Inflammatory macrophage treated with lipopolysaccharide for 4 hours (primary cell): ENCODE measurements around the gene PITPNC1.
A peak's percentile ranks its signal among the peaks of the same experiment; 100 is the strongest.
"Not testable (repeated sequence)": the region's sequence is repeated elsewhere in the genome, so short reads cannot be mapped to it uniquely, and the experiment has no call there.

Experiments used
- DNase-seq: peaks from one replicate; pipeline ENCODE4 v3.0.0-alpha.2; 2020

The PITPNC1 gene

DNA sequence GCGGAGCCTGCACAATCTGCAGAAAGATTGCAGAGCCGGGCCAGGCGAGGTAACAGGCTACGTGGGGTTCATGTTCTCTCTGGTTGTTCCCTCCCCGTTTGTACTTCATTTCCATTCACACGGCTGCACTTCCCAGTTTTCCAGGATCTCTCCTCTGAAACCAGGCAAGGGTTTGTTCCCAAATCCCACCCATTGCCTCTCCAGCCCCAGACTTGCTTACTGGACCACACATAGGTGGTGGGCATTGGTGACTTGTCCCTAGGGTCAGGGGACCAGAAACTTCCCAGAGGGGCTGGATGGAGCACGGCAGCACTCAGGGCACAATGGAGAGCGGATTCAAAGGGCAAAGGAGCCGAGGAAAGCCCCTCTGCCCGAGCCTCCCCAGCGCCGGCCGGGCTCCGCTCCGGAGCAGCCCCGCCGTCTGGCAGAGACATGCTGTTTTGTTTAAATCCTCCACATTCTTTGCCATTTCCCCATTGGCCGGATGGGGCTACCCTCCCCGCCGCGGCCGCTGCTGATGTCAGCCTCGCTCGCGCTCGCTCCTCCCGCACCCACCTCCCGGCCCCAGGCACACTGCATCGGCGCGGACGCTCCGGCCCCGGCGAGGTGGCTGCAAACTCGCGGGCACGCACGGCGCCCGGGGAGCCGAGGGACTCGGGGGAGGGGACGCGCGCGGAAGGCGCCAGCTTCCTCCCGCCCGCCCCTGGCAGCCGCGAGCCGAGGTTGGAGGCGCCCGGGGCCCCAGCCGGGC, at the start of gene PITPNC1:
Gene PITPNC1, plus strand, starts transcription at position 545 of the 751 bp plus-strand sequence.
- DNase-seq, result peak; percentile 89

- DNase-seq, result no peak
These were observed 49.1 kb upstream of the PITPNC1 start for GRCh38 chr17:67328026-67328425.

DNA sequence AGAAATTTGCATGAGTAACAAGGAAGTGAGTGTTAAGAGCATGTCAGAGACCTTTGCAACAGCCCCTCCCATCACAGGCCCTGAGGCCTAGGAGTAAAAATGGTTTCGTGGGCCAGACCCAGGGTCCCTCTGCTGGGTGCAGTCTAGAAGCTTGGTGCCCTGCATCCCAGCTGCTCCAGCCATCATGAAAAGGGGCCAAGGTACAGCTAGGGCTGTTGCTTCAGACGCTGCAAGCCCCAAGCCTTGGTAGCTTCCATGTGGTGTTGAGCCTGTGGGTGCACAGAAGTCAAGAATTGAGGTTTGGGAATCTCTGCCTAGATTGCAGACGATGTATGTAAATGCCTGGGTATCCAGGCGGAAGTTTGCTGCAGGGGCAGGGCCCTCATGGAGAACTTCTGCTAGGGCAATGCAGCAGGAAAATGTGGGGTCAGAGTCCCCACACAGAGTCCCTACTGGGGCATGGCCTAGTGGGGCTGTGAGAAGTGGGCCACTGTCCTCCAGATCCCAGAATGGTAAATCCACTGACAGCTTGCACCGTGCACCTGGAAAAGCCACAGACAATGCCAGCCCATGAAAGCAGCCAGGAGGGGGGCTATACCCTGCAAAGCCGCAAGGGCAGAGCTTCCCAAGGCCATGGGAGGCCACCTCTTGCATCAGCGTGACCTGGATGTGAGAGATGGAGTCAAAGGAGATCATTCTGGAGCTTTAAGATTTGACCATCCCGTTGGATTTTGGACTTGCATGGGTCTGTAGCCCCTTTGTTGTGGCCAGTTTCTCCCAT, 45.5 kb upstream of the PITPNC1 start:
- not testable (repeated sequence) for DNase-seq

GRCh38 chr17:67332162-67332508, 44.9 kb upstream of the PITPNC1 start:
- not testable (repeated sequence) for DNase-seq

DNA sequence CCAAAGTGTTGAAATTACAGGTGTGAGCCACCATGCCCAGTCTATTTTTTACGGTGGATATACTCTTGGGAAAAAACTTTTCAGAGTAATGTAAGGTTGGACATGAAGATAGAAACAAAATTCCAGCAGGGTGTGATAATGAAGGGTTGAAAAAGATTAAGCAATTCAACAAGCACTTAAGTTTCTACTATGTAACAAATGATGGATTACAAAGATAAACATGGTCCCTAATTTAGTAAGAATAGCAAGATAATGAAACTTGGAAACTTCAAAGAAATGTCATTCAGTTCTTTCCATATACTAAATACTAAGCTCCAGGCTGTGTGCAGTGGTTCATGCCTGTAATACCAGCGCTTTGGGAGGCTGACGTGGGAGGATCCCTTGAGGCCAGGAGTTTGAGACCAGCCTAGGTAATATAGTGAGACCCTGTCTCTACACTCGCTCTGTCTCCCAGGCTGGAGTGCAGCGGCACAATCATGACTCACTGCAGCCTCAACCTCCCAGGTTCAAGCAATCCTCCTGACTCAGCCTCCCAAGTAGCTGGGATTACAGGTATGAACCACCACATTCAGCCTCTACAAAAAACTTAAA, 41.7 kb upstream of the PITPNC1 start:
- no peak for DNase-seq

GRCh38 chr17:67336859-67337258, 40.2 kb upstream of the PITPNC1 start:
- DNase-seq, result no peak

DNA sequence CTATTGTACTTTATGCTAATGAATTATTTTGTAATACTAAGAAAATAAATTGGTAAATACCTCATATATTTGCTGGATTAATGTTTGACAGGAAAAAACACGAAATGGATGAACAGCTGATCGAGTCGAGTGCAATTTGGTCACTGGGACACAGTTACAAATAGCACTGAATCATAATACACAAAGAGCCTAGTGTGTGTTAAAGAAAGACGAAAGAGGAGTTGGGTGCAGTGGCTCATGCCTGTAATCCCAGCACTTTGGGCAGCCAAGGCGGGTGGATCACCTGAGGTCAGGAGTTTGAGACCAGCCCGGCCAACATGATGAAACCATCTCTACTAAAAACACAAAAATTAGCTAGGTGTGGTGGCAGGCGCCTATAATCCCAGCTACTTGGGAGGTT, 38.7 kb upstream of the PITPNC1 start:
- not testable (repeated sequence) for DNase-seq

GRCh38 chr17:67343237-67343636, 33.8 kb upstream of the PITPNC1 start:
- no peak for DNase-seq

- DNase-seq, result no peak
These were observed 29.3 kb upstream of the PITPNC1 start for GRCh38 chr17:67347826-67348225.

DNA sequence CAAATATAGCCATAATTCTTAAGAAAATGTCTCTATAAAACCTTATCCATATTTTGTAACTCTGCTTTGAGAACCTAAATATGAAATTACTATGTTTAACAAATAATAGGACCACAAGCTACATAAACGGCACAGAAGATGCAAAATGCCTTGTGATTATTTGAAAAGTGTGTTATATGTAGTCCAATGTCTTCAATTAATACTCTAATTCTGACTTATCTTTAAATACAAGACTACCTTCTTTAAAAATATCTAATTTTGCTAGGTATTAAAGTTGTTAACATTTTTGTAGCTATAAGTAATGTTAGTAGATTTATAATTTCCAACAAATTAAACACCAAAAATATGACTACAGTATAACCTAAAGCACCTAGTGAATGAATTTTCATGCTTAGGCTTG, 27.7 kb upstream of the PITPNC1 start:
- DNase-seq, result no peak

DNA sequence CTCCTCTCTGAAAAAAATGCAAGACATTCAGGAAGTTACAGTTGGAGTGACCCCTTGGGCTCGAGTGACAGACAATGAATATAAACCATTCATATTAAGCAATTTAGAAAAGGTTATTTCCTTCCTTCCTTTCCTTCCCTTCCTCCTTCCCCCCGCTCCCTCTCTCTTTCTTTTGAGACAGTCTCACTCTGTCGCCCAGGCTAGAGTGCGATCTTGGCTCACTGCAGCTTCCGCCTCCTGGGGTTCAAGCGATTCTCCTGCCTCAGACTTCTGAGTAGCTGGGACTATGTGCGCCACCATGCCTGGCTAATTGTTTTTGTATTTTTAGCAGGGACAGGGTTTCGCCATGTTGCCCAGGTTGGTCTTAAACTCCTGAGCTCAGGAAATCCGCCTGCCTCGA, 23.9 kb upstream of the PITPNC1 start:
- peak; percentile 18 for DNase-seq

GRCh38 chr17:67353929-67354574, 23.0 kb upstream of the PITPNC1 start:
- DNase-seq, result peak; percentile 72

DNA sequence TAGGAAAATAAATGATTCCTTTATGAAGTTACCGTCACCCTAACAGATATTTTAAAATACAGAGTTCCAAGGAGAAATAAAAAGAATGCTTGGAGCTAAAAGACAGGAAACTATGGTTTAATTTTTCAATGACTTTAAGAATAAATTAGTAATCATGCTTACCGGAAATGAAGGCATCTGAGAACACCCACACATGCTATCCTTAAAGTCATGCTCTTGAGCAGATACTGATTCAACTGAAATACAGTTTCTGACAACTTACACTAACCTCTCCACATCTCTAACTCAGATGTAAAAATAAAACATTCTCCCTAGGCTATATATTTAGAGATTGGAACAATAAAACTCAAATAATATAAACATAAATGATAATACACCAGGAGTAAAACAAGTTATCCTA, 18.5 kb upstream of the PITPNC1 start:
- DNase-seq, result peak; percentile 28

GRCh38 chr17:67359960-67360791, 16.9 kb upstream of the PITPNC1 start:
- peak; percentile 21 for DNase-seq

DNA sequence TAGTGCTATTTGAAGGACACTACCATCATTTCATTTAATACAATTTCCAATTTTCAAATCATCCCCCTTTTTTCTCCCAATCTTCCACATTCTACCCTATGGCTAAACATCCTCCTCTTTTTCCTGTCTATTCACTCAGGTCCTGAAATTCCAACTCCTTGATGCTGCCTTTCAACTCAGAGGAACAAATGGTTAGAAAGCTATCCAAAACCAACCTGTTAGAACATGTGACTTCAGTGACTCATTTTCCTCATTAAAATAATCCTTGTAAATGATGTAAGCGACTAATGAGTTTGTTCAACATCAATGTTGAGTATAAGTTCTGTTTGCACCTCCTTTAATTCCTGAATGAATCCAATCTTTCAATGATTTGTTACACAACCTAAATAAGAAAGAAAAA, 16.2 kb upstream of the PITPNC1 start:
- DNase-seq, result no peak

GRCh38 chr17:67362173-67362572, 14.9 kb upstream of the PITPNC1 start:
- no peak for DNase-seq

- DNase-seq, result no peak
These were observed 12.0 kb upstream of the PITPNC1 start for GRCh38 chr17:67364847-67365737.

GRCh38 chr17:67365738-67366192, 11.3 kb upstream of the PITPNC1 start:
- peak; percentile 80 for DNase-seq

- peak; percentile 94 for DNase-seq
These were observed 10.6 kb upstream of the PITPNC1 start, which contains the start of gene PSMD12 for GRCh38 chr17:67366193-67367157. Gene PSMD12 (minus strand): TSS chr17:67366577. CDS start chr17:67366519, 58 bp downstream.

DNA sequence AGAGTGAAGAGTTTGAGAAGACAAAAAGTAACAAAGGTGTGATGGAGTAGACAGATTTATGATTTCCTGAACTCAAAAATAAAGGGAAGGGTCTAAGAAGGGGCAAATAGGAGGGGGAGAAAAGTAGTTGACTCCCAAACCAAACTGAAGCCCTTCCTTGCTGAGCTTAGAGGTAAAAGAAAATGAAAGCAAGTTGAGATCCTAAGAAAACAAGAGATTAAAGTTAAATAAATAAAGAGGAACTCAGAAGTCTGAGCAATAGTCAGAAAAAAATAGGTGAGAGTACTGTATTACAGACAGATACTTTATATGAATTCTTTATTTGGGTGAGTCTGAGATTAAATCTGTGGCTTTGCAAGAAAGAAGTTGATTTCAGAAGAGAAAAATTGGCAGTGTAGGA, 7.4 kb upstream of the PITPNC1 start:
- no peak for DNase-seq
